ENCODE measurements around the gene OR51B5.
"Not testable (repeated sequence)": the region's sequence is repeated elsewhere in the genome, so short reads cannot be mapped to it uniquely, and the experiment has no call there.

The OR51B5 gene

GRCh38 chr11:5368502-5369043 lies 25.2 kb upstream of the OR51B5 start:
- no peak overlapping the region for H3K4me3 ChIP-seq (ENCODE audit: control insufficient read depth, low read depth, low read length)
- no peak for DNase-seq (ENCODE audit: low read depth)
- TF ChIP-seq CTCF (IDR thresholded peaks at IDR 0.05; ENCODE audit: control insufficient read depth, insufficient read depth, low read depth, low read length, missing control alignments), result no peak

GRCh38 chr11:5367448-5368074 lies 24.2 kb upstream of the OR51B5 start:
- DNase-seq (ENCODE audit: low read depth), result no peak
- TF ChIP-seq CTCF (IDR thresholded peaks at IDR 0.05; ENCODE audit: control insufficient read depth, insufficient read depth, low read depth, low read length, missing control alignments), result no peak
- H3K4me3 ChIP-seq (ENCODE audit: control insufficient read depth, low read depth, low read length), result no peak overlapping the region

- no peak overlapping the region for H3K4me3 ChIP-seq (ENCODE audit: control insufficient read depth, low read depth, low read length)
- no peak for TF ChIP-seq CTCF (IDR thresholded peaks at IDR 0.05; ENCODE audit: control insufficient read depth, insufficient read depth, low read depth, low read length, missing control alignments)
- DNase-seq (ENCODE audit: low read depth), result no peak
Observed at GRCh38 chr11:5366856-5367255, 23.5 kb upstream of the OR51B5 start.

- H3K4me3 ChIP-seq (ENCODE audit: control insufficient read depth, low read depth, low read length); DNase-seq (ENCODE audit: low read depth): not testable (repeated sequence)
Observed at GRCh38 chr11:5366365-5366764, 23.0 kb upstream of the OR51B5 start.

GRCh38 chr11:5364214-5364613 lies 20.9 kb upstream of the OR51B5 start:
- no peak for DNase-seq (ENCODE audit: low read depth)
- no peak overlapping the region for H3K4me3 ChIP-seq (ENCODE audit: control insufficient read depth, low read depth, low read length)
- TF ChIP-seq CTCF (IDR thresholded peaks at IDR 0.05; ENCODE audit: control insufficient read depth, insufficient read depth, low read depth, low read length, missing control alignments), result no peak

- DNase-seq (ENCODE audit: low read depth), result no peak
- no peak for TF ChIP-seq CTCF (IDR thresholded peaks at IDR 0.05; ENCODE audit: control insufficient read depth, insufficient read depth, low read depth, low read length, missing control alignments)
Observed at GRCh38 chr11:5363679-5364078, 20.4 kb upstream of the OR51B5 start.

GRCh38 chr11:5362017-5362625 lies 18.8 kb upstream of the OR51B5 start:
- DNase-seq (ENCODE audit: low read depth), result no peak
- H3K4me3 ChIP-seq (ENCODE audit: control insufficient read depth, low read depth, low read length), result no peak overlapping the region
- TF ChIP-seq CTCF (IDR thresholded peaks at IDR 0.05; ENCODE audit: control insufficient read depth, insufficient read depth, low read depth, low read length, missing control alignments), result no peak

More at GRCh38 chr11:5363679-5364078, 20.4 kb upstream of the OR51B5 start:
- no peak overlapping the region for H3K4me3 ChIP-seq (ENCODE audit: control insufficient read depth, low read depth, low read length)

GRCh38 chr11:5356031-5356430 lies 12.7 kb upstream of the OR51B5 start:
- H3K4me3 ChIP-seq (ENCODE audit: control insufficient read depth, low read depth, low read length); DNase-seq (ENCODE audit: low read depth): not testable (repeated sequence)
